Ecto neural progenitor cell (in vitro differentiated cells): ENCODE results near the gene ZNF749.
"Not testable (repeated sequence)": the region's sequence is repeated elsewhere in the genome, so short reads cannot be mapped to it uniquely, and the experiment has no call there.

Experiments
- DNase-seq: peaks from one replicate; pipeline ENCODE4 v3.0.0-alpha.2; 2018; ENCODE audit warnings: low spot score

ZNF749 gene

DNA sequence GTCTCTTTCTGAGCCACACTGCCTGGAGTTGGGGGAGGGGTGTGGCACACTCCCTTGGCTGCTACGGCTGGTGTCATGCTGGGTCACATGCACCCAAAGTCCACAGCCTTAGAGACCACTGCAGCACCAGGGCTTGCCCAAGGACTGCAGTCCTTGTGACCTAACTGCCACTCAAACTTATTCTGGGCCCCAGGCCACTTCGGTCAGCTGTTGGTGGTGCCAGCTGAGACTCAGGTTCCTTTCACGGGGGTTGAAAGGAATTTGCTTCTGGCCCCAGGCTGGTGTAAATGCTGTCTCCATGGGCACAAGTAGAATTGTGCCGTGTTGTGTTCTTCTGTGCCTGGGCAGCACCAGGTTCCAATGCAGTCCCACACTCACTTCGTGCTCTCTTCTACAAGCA is 31.4 kb downstream of the ZNF749 start:
- no peak for DNase-seq

DNA sequence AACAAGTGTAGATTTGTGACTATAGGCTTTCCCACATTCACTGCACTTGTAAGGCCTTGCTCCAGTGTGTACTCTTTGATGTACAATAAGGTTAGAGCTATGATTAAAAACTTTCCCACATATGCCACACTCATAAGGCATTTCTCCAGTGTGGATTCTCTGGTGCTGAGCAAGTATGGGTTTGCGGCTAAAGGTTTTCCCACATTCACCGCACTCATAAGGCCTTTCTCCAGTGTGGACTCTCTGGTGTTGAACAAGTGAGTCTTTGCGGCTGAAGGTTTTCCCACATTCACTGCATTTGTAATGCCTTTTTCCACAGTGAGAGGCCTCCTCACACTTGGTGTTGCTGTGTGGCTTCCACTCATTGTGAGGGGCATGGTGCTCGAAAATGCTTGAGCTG is 38.5 kb downstream of the ZNF749 start:
- no peak for DNase-seq

GRCh38 chr19:57477191-57478008 is 42.3 kb downstream of the ZNF749 start, which contains the start of gene ZNF772:
TSS of gene ZNF772 (minus strand) at chr19:57477566. CDS start at chr19:57477309, 257 bp downstream.
- peak; percentile 87 for DNase-seq

DNA sequence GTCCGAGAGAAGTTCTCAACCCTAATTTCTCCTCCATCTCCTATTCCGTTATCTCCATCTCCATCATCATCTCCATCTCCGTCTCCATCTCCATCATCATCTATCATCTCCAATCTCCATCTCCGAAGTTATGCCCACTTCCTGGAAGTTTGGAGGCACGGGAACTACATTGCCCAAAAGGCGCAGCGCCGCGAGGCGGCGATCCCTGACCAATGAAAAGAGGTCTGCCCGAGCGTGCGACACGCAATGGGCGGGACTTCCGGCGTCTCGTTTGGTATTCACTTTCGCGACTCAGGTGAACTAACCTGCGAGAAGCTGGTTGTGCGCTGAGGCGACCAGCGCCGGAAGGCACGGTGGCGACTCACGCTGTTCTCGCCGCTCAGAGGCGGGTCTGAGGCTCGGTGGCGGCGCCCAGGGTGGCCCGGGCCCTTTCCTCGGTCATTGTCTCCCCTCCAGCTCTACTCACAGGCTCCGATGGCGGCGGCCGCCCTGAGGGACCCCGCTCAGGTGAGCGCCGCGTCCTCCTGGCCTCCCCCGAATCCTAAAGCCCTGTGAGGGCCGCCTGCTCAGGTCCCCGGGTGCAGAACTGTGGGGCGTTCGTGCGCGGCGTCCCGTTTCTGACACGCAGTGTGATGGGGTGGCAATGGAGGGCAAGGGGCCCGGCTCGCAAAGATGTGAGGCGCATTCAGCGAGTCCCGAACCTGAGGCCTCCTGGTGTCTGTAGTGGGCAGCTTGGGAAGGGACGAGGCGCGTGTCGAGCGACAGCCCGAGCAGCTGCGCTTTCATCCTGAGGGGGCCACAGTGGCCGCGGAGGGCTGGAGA is 52.6 kb downstream of the ZNF749 start, which contains the start of gene ZNF419:
Gene ZNF419, plus strand, starts transcription at position 274 of the 822 bp plus-strand sequence. Its CDS starts 201 bp downstream, at position 475.
- peak; percentile 91 for DNase-seq

GRCh38 chr19:57488299-57488644 is 53.1 kb downstream of the ZNF749 start:
- not testable (repeated sequence) for DNase-seq
